Testis (tissue), 2 donors: ENCODE measurements around the gene PTPRR.

Source experiments
- POLR2A ChIP-seq: fragments of 450-650 bp; IDR thresholded peaks from one replicate; pipeline ENCODE4 v1.6.1; 2017; ENCODE audit warnings: antibody characterized with exemption, mild to moderate bottlenecking, moderate library complexity
- TF ChIP-seq, protein P1 (sequence below), 3 experiments: fragments of 450-650 bp in 2 of 3; fragments of 200-600 bp in 1 of 3; sonication (generic) in 1 of 3; IDR thresholded peaks; one replicate each; pipeline ENCODE4 v1.5.1; 2016 to 2019; ENCODE audit warnings: antibody characterized with exemption in 3 of 3, mild to moderate bottlenecking in 2 of 3, moderate library complexity in 1 of 3

DNA sequence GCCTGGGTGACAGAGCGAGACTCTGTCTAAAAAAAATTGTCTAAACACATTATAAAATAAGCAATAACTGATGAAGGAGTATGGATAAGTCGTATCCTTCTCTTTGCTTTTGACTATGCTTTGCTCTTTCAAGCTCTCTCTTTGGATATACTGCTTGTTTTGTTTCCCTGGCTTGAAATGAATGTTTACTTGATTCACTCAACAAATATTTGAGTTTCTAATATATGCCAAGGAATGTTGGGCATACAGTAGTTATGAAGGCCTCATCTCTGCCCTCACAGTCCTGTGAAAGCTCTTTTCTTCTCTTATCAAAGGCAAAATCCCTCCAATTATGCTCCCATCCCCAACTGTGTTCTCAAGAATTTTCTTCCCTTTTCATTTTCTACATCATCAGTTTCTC lies 123.5 kb downstream of the PTPRR start:
- TF ChIP-seq, protein P1, sequence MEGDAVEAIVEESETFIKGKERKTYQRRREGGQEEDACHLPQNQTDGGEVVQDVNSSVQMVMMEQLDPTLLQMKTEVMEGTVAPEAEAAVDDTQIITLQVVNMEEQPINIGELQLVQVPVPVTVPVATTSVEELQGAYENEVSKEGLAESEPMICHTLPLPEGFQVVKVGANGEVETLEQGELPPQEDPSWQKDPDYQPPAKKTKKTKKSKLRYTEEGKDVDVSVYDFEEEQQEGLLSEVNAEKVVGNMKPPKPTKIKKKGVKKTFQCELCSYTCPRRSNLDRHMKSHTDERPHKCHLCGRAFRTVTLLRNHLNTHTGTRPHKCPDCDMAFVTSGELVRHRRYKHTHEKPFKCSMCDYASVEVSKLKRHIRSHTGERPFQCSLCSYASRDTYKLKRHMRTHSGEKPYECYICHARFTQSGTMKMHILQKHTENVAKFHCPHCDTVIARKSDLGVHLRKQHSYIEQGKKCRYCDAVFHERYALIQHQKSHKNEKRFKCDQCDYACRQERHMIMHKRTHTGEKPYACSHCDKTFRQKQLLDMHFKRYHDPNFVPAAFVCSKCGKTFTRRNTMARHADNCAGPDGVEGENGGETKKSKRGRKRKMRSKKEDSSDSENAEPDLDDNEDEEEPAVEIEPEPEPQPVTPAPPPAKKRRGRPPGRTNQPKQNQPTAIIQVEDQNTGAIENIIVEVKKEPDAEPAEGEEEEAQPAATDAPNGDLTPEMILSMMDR (IDR thresholded peaks at IDR 0.05): no peak
- TF ChIP-seq POLR2A: no peak
